ENCODE results near the gene ABCC5.
"Not testable (repeated sequence)": the region's sequence is repeated elsewhere in the genome, so short reads cannot be mapped to it uniquely, and the experiment has no call there.

The ABCC5 gene
- long read RNA-seq, donor 1, full-length matches to known transcripts: 16 of 16 reads
- long read RNA-seq, donor 1, partial matches to known transcripts: 0 of 16 reads
- long read RNA-seq, donor 1, other reads (novel, unspliced or antisense): 0 of 16 reads
- long read RNA-seq, donor 2, full-length matches to known transcripts: 3 of 3 reads
- long read RNA-seq, donor 2, partial matches to known transcripts: 0 of 3 reads
- long read RNA-seq, donor 2, other reads (novel, unspliced or antisense): 0 of 3 reads
- long read RNA-seq, donor 3, full-length matches to known transcripts: 7 of 7 reads
- long read RNA-seq, donor 3, partial matches to known transcripts: 0 of 7 reads
- long read RNA-seq, donor 3, other reads (novel, unspliced or antisense): 0 of 7 reads
- long read RNA-seq, donor 4, full-length matches to known transcripts: 15 of 30 reads
- long read RNA-seq, donor 4, partial matches to known transcripts: 15 of 30 reads
- long read RNA-seq, donor 4, other reads (novel, unspliced or antisense): 0 of 30 reads
- long read RNA-seq, donor 5, partial matches to known transcripts: 0 of 2 reads
- long read RNA-seq, donor 5, other reads (novel, unspliced or antisense): 0 of 2 reads
- long read RNA-seq, donor 6, full-length matches to known transcripts: 6 of 6 reads
- long read RNA-seq, donor 6, partial matches to known transcripts: 0 of 6 reads
- long read RNA-seq, donor 6, other reads (novel, unspliced or antisense): 0 of 6 reads
- long read RNA-seq, donor 7, full-length matches to known transcripts: 9 of 9 reads
- long read RNA-seq, donor 7, partial matches to known transcripts: 0 of 9 reads
- long read RNA-seq, donor 7, other reads (novel, unspliced or antisense): 0 of 9 reads
- long read RNA-seq, donor 8, full-length matches to known transcripts: 7 of 7 reads
- long read RNA-seq, donor 8, partial matches to known transcripts: 0 of 7 reads
- long read RNA-seq, donor 8, other reads (novel, unspliced or antisense): 0 of 7 reads

GRCh38 chr3:184017672-184018423 lies at the start of gene ABCC5:
Gene ABCC5, minus strand, starts transcription at chr3:184017884. Its CDS starts 3,492 bp downstream, at chr3:184014392.
- peak; percentile 87 for DNase-seq

- DNase-seq: no peak
Measured at GRCh38 chr3:184066211-184066610, 48.5 kb upstream of the ABCC5 start.

- DNase-seq: no peak
Measured at GRCh38 chr3:184062637-184063036, 45.0 kb upstream of the ABCC5 start.

GRCh38 chr3:184059424-184059823 lies 41.7 kb upstream of the ABCC5 start:
- no peak for DNase-seq

- DNase-seq: no peak
Measured at GRCh38 chr3:184058029-184058428, 40.3 kb upstream of the ABCC5 start.

- DNase-seq: no peak
Measured at GRCh38 chr3:184052767-184053166, 35.1 kb upstream of the ABCC5 start, which contains the start of gene HTR3C. Gene HTR3C, plus strand, starts transcription at chr3:184053047. Its CDS starts 34 bp downstream, at chr3:184053081.

GRCh38 chr3:184050217-184050847 lies 32.6 kb upstream of the ABCC5 start:
- no peak for DNase-seq

GRCh38 chr3:184045995-184046394 lies 28.3 kb upstream of the ABCC5 start:
- DNase-seq: no peak

- no peak for DNase-seq
Measured at GRCh38 chr3:184042617-184043016, 24.9 kb upstream of the ABCC5 start.

- DNase-seq: no peak
Measured at GRCh38 chr3:184040010-184040409, 22.3 kb upstream of the ABCC5 start.

- no peak for DNase-seq
Measured at GRCh38 chr3:184039414-184039813, 21.7 kb upstream of the ABCC5 start.

GRCh38 chr3:184038307-184038706 lies 20.6 kb upstream of the ABCC5 start:
- not testable (repeated sequence) for DNase-seq

- DNase-seq: no peak
Measured at GRCh38 chr3:184037816-184038215, 20.1 kb upstream of the ABCC5 start.

GRCh38 chr3:184031187-184031792 lies 13.6 kb upstream of the ABCC5 start, which contains the start of gene HTR3D:
Gene HTR3D, plus strand, starts transcription at chr3:184031742. Its CDS starts 0 bp downstream, at chr3:184031742.
- DNase-seq: peak; percentile 25

- DNase-seq: no peak
Measured at GRCh38 chr3:184030536-184030935, 12.9 kb upstream of the ABCC5 start.

- DNase-seq: no peak
Measured at GRCh38 chr3:184029443-184029842, 11.8 kb upstream of the ABCC5 start.

GRCh38 chr3:184028275-184028890 lies 10.7 kb upstream of the ABCC5 start:
- not testable (repeated sequence) for DNase-seq

- not testable (repeated sequence) for DNase-seq
Measured at GRCh38 chr3:184025256-184025655, 7.6 kb upstream of the ABCC5 start.

GRCh38 chr3:184022323-184022722 lies 4.6 kb upstream of the ABCC5 start:
- DNase-seq: no peak

- no peak for DNase-seq
Measured at GRCh38 chr3:184018424-184018973, 815 bp upstream of the ABCC5 start.
